ENCODE measurements around the gene CC2D1A.
"Not testable (repeated sequence)": the region's sequence is repeated elsewhere in the genome, so short reads cannot be mapped to it uniquely, and the experiment has no call there.

The CC2D1A gene

DNA sequence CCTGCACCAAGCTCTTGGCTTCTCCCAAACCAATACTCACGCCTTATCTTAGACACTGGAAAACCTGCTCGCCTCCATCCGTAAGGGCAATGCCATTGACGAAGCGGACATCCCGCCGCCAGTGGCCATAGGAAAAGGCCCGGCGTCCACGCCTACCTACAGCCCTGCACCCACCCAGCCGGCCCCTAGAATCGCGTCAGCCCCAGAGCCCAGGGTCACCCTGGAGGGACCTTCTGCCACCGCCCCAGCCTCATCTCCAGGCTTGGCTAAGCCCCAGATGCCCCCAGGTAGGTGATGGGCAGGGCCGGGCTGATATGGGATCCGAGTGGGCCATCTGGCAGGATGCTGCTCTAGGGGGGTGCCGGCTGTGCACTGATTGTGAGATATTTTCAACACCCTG is 7.4 kb downstream of the CC2D1A start:
- no peak for DNase-seq

DNA sequence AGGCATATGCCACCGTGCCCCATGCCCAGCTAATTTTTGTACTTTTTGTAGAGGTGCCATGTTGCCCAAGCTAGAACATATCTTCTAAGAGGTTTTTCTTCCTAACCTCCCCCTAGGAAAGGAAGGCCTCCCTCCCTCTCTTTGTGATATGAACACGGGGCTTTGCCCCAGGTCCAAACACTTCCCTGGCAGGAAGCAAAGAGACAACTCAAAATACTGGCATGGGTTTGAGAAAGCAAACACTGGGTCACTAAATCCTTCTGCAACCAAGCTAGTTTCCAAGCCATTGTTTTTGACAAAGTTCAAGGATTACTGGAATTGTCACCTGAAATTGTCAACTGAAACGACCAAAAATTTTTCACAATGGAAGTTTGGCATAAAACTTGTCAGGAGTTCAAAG is 8.8 kb downstream of the CC2D1A start:
- no peak for DNase-seq

- DNase-seq = no peak
Observed at GRCh38 chr19:13917888-13918406, 11.9 kb downstream of the CC2D1A start.

GRCh38 chr19:13918726-13919411 is 12.9 kb downstream of the CC2D1A start:
- no peak for DNase-seq

GRCh38 chr19:13920524-13920923 is 14.5 kb downstream of the CC2D1A start:
- no peak for DNase-seq

DNA sequence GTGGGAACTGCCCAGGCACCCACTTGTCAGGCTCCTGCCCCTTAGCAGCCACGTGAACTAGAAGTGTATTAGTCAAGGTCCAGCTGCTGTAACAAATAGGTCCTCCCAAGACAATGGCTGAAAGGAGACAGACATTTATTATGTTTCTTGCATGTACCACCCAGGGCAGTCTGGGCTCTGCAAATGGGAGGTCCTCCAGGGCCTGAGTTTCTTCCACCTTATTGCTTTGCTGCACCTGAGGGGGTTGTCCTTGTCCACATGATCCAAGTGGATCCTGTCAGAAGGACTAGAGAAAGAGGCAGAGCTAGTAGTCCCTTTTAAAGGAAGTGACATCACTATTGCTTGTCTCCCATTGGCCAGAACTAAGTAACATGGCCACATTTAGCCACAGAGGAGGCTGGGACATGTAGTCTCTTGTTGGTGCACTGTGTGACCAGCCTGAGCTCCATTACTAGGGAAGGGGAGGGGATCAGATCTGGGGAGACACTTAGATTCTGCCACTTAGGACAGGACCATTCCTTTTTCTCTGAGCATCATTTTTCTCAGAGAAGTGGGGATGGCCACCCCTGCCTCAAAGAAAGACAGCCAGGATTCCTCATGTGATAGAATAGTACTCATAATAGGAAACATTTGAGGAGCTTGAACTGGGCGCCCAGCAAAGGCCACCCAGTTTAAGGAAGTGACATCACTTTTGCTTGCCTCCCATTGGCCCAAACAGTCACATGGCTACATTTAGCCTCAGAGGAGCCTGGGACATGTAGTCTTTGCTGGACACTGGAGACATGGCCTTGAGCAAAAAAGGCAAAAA is 15.1 kb downstream of the CC2D1A start:
- no peak for DNase-seq

DNA sequence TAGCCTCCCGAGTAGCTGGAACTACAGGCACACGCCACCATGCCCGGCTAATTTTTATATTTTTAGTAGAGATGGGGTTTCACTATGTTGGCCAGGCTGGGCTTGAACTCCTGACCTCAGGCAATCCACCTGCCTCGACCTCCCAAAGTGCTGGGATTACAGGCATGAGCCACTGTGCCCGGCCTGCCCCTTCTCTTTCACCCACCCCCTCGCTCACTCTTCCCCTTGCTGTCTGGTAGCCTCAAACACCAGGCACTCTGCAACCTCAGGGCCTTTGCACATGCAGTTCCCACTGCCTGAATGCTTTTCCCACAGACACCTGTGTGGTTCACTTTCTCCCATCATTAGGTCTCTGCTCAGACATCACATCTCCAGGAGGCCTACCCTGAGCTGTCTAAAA is 16.1 kb downstream of the CC2D1A start:
- DNase-seq = not testable (repeated sequence)

GRCh38 chr19:13923194-13923987 is 17.4 kb downstream of the CC2D1A start:
- DNase-seq = no peak

GRCh38 chr19:13926010-13926409 is 20.0 kb downstream of the CC2D1A start:
- no peak for DNase-seq

GRCh38 chr19:13926715-13927114 is 20.7 kb downstream of the CC2D1A start:
- DNase-seq = no peak

GRCh38 chr19:13929340-13929739 is 23.3 kb downstream of the CC2D1A start:
- DNase-seq = no peak

GRCh38 chr19:13929956-13930355 is 24.0 kb downstream of the CC2D1A start:
- DNase-seq = no peak

DNA sequence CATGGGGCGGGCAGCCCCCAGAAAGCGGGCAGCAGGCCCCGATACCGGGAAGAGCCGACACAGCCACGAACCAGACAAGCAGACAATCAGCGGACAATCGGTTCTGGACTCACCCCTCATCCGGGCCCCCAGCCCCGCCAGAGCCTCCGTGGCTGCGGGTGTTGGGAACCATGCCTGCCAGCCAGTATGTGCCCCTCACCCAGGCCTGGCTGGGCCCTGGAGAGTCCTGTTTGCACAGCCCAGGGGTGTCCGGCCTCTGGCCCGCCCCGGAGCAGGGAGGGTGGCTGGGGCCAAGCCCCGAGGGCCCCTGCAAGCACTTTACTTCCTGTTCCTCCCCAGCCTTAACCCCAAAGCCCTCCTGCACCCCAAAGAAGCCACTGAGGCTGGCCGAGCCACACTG is 24.4 kb downstream of the CC2D1A start:
- no peak for DNase-seq

GRCh38 chr19:13931391-13932148 is 25.6 kb downstream of the CC2D1A start:
- DNase-seq = no peak

DNA sequence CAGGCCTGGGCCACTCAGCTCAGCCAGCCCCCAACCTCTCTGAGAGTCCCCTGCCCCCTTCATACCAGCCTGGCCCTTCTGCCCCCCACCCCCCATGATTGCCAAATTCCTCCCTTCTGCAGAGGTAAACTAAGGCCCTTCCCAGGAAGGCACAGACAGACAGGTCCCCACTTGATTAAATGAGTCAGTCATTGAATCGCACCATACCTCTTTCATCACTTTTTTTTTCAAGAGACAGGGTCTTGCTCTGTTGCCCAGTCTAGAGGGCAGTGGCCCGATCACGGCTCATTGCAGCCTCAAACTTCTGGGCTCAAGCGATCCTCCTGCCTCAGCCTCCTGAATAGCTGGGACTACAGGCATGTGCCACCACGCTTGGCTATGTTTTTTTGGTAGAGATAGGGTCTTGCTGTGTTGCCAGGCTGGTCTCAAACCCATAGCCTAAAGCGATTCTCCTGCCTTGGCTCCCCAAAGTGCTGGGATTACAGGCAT is 26.2 kb downstream of the CC2D1A start:
- DNase-seq = no peak

- no peak for DNase-seq
Observed at GRCh38 chr19:13932911-13933393, 27.0 kb downstream of the CC2D1A start.

DNA sequence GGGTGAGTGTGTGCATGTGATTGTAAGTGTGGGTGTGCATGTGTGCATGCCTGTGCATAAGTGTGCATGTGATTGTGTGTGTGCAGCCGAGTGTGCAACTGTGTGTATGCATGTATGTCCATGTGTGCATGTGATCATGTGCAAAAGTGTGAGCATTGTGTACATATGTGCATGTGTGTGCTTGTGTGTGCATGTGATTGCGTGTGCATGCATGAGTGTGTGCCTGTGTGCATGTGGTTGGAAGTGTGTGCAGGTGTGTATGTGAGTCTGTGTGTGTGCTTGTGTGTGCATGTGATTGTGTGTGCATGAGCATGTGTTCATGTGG is 28.7 kb downstream of the CC2D1A start:
- no peak for DNase-seq

GRCh38 chr19:13935765-13936510 is 29.9 kb downstream of the CC2D1A start:
- no peak for DNase-seq

DNA sequence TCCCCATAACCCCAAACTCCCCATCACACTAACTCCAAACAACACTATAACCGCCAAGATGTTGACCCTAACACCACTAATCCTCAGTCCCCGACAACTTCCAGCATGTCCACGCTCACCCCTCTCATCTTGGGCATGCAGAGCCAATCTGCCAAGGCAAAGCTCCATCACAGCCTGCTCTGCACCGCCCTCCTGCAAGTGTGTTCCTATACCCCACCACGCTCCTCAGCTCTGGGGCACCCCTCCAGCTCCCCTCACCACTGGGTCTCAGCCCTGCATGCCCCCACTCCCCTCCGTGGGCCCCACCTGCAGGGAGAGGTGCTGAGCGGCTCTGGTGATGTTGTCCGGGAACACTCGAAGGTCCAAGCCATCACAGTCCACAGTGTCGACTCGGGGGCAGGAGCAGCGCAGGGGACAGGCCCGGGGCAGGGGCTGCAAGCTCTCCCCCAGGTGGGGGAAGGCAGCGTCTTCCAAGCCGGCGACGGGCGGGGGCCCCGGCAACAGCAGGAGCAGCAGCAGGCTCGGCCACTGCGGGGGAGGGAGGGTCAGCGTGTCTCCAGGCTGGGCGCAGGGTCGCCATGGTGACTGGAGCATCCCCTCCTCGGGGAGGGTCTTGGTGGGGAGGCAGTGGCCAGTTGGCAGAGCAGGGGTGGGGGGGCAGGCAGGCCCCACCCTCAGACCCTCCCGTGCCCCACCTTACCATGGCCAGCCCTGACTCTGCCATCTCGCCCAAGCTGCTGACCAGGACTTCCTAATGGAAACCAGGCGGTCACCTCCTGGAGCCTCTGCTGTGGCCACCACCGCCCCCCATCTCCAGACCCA is 31.7 kb downstream of the CC2D1A start:
- no peak for DNase-seq

GRCh38 chr19:13938301-13939064 is 32.5 kb downstream of the CC2D1A start, which contains the start of gene PODNL1:
PODNL1 (minus strand) TSS chr19:13938417; CDS start chr19:13938181, 236 bp downstream.
- no peak for DNase-seq
